Activated CD4-positive, alpha-beta T cell treated with anti-CD3 and anti-CD28 coated beads, Interleukin-2, amount 50 U/mL, for 16 hours (primary cell): ENCODE results near the gene APMAP.
A peak's percentile ranks its signal among the peaks of the same experiment; 100 is the strongest.

Experiments used
- DNase-seq: peaks from one replicate; pipeline ENCODE4 v3.0.0-alpha.2; 2020

The APMAP gene

DNA sequence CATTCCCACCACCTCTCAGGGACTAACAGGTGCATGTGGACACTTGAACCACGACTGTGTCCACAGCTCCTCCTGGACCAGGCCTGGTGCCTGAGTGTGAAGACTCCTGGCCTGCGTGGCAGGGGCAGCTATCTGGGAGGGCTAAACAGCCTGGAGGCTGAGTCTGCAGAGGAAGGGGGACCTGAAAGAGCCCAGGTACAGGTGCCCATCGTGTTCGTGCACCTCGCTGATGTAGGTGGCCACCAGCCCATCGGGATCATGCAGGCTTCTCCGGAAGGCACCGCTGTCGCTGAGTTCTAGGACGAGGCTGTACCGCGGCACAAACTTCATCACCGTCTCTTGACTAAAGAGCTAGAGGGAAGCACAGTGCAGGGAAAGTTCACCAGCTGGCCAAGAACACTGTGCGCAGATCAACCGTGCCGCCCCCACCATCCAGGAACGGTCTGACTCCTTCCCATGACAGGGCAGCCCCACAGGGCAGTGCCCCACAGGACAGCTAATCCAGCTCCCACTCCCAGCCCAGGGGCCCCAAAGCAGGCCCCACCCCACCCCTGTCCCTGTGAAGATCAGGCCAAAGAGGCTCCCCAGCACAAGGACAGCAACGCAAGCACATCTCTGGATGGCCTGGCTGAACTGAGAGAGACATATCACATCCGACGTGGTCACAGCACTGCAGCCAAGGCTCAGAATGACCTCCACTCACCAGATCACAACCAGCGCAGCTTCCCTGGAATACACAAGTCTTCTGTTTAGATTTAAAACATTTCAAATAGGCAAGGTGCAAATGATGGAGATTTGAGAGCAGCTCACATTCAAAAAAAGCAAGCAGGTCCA, 28.7 kb downstream of the APMAP start:
- DNase-seq = no peak

DNA sequence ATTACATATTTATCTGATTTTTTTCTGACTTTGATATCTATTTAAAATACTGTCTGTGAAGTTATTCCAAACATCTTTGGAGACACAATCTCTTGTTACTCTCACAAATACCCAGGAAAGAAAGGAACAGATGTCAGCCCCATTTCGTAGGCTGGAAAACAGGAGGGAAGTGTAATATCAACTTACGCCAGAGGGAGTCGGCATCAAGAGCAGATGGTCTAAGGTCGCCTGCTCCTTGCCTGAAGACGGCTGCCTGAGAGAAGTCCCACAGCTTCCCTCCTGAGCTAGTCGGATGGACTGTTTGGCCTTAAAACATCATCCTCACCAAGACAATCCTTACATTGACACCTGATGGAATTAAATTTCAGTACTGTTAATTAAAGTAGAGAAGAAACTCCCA, 30.0 kb downstream of the APMAP start:
- DNase-seq = no peak

DNA sequence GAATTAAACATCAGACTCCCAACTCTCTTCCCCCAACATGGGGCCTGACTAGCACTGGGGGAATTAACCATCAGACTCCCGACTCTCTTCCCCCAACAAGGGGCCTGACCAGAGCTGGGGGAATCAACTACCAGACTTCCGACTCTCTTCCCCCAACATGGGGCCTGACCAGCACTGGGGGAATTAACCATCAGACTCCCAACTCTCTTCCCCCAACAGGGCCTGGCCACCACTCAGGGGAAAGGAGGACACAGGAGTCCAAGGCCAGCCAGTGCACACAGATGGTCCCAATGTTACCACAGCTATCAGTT, 30.4 kb downstream of the APMAP start:
- DNase-seq = no peak

DNA sequence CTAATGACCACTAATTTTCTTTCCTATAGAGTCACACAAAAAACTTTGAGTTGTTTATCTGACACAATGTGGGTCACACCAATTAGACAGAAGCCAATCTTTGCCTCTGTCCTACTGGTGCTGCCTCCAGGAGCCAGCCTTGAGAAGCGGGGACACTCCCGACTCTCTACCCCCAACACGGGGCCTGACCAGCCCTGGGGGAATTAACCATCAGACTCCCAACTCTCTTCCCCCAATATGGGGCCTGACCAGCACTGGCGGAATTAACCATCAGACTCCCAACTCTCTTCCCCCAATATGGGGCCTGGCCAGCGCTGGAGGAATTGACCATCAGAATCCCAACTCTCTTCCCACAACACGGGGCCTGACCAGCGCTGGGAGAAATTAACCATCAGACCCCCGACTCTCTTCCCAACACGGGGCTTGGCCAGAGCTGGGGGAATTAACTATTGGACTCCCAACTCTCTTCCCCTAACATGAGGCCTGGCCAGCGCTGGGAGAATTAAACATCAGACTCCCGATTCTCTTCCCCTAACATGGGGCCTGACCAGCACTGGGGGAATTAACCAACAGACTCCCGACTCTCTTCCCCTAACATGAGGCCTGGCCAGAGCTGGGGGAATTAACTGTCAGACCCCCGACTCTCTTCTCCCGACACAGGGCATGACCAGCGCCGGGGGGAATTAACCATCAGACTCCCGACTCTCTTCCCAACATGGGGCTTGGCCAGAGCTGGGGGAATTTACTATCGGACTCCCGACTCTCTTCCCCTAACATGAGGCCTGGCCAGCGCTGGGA, 31.0 kb downstream of the APMAP start:
- DNase-seq = no peak

DNA sequence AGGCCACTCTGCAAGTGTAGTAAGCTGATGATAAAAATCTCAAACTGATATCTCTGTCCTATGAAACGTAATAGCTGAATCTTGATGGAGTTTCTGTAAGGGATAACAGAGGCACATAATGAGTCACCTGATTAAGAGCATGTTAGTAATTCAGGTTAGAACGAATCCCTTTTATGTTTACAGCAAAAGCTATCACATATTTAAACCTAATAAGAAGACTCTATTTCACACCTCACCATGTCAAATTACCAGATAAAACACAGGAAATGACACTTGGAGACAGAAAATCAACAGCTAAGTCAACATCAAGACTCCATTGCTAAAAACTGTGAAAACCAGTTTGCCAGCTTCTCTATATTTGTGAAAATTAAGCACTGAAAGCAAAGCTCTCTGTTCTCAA, 31.7 kb downstream of the APMAP start:
- DNase-seq = no peak

DNA sequence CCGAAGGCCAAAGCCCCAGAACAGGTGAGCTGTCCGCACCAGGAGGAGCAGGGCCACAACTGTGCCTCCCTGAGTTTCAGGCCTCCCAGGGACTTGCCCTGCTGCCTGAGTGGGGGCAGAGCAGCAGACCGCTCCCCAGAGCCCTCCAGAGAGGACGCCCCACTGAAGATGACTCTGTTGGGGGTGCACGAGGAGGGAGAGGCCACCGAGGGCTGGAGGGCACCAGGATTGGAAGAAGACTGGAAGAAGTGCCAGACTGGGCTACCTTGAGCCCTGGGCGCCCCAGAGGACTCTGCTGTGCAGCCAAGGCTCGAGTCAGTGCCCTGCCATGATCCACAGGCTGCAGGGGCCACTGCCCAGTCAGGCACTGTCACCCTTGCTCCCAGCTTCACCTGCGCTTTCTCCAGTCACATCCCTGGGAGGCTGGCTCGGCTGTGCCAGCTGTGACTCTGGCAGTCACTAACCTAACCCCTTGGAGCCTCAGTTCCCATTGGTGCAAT, 32.2 kb downstream of the APMAP start:
- no peak for DNase-seq

DNA sequence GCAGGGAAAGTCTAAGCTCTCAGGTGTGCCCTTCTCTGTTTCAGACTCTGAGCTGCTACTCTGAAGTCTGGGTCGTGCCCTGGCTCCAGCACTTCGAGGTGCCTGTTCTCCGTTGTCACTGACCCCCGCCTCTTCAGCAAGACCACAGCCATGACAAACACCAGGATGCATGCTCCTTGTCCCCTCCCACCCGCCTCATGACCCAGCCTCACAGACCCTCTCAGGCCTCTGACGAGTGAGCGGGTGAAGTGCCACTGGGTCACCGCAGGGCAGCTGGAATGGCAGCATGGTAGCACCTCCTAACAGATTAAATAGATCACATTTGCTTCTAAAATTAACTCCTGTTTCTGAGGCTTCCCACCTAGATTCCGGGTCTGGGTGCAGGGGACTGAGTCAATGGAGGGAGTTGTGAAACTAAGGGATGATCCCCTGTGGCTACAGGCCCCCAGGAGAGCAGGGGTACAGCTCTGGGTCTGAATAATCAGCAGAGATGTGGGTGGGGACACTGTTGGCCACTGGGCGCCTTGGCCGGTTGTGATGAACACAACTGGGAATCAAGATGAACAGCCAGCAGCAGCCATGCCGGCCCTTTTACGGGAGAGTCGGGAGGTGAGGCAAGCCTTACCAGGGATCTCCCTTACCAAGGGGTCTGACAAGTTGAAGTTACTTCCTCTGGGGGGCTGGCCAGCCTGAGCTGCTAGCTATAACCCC, 32.8 kb downstream of the APMAP start:
- DNase-seq = no peak

DNA sequence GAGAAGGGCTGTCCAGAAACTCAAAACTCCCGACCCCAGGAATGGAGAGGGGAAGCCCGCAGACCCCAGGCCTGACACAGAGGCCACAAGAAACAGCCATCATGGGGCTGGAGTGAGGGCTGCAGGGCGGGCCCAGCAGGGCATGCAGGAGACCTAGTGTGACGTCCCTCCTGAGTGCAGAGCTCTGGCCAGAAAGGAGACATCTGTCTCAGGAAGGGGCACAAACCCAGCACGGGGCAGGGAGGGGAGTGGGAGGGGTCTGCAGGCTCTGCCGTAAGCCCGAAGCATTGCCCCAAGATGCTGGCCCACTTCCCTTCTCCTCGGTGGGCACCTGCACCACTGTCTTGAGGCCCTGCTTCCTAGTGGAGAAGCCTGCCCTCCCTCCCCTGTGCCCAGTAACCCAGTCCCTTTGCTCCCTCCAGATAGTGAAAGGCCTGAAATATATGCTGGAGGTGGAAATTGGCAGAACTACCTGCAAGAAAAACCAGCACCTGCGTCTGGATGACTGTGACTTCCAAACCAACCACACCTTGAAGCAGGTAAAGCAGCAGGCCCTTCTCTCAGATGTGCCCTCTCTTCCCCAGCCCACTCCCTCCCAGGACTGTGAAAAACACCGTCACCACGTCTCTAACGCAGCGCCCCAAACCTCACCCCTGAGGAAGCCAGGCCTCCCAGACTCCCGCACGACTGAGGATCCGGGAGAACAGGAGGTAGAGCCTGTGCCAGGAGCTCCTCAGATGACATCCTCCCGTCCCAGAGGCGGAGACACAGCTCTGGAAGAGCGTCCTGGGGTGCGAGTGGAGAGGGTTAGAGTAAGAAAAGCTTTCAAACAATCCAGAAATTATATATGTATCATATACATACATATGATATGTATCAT, 33.8 kb downstream of the APMAP start:
- no peak for DNase-seq

DNA sequence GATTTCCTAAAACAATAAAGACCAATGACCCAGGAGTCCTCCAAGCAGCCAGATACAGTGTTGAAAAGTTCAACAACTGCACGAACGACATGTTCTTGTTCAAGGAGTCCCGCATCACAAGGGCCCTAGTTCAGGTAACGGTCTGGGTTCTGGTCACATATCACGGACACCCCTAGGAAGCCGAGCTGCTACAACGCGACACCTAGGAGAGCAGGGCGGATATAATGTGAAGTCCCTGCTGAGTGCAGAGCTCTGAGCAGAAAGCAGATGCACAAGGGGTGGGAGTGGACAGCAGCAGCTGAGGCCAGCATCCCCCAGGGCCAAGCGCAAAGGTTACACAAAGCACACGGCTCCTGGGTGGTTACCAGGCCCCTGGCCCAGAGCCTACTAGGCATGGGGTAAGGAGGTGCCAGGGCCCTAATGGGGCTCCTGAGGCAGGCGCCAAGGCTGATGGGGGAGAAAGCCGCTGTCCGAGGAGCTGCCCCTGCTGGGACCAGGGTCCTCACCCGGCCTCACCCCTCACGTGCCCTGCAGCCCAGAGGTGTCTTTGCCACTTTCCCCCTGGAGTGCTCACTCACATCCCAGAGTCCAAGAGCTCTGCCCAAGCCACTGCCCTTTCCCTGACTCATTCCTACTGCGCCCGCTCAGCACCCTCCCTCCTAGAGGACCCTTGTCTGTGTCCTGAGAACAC, 35.1 kb downstream of the APMAP start:
- no peak for DNase-seq

DNA sequence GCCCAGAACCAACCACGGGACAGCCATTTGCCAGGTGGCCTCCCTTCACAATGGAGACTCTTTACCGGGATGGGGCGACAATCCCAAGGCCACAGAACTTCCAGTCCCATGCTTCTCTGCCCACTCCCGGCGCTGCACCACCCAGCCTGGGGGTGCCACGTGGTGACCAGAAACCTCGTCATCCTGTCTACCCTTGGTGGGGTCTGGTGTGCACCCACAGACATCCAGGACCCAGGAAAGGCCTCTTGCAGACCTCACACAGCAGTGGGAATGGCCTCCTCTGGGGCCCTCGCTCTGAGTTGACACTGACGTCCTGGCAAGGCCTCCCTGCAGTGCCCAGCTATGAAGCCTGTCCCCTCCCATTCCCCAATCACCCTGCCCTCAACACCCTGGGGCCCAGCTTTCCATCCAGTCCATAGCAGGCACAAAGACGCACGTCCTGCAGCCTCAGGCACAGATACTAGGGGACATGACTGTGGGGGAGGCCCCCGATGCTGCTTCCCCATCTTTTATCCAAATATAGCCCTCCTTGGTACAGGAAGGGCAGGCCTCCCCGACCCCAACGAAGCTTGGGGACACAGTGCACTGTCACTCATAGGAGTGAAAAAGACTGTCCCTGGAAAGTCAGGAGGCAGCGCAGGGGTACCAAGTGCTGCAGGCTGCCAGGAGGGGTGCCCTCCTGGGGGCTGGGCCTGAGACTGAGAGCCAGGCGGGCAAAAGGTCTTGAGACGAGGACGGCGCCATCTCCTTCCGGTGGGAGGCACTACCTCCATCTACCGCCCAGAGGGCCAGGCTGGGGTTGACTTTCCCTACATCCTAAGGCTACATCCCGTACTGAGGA, 36.3 kb downstream of the APMAP start:
- no peak for DNase-seq

DNA sequence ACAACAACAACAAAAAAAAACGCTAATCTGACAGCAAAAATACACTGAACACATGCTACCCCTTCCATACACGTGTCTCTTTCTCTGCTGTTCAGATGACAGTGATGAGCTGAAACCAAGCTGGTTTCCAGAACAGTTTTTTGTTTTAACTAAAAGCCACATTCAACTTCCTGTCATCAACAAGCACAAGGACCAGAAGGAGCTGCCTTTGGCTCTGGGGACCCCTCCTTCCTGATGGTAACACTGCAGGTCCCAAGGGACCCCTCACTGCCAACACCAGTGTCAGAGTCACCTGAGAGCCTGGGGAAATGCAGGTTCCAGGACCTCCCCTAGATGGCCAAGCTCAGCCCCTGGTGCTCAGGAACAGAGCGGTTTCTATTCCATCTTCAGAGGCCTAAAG, 37.5 kb downstream of the APMAP start:
- DNase-seq = peak; percentile 62

DNA sequence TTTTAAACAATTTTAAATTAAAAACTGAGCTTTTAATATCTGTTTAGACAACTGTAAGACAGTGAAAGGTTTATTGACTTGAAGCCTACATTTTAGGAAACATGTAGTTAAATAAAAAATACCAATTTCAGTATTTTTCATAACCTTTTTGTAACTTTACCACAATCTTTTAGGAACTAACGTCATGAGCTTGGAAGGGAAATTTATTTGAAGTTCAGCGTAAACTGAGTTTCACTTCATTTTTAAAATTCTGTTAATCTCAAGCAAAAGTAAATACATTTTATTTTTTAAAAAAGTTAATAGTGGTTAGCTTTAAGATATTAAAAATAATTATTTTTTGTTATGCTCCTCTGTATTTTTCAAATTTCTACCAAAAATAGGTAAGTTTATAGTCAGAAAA, 38.0 kb downstream of the APMAP start:
- no peak for DNase-seq

DNA sequence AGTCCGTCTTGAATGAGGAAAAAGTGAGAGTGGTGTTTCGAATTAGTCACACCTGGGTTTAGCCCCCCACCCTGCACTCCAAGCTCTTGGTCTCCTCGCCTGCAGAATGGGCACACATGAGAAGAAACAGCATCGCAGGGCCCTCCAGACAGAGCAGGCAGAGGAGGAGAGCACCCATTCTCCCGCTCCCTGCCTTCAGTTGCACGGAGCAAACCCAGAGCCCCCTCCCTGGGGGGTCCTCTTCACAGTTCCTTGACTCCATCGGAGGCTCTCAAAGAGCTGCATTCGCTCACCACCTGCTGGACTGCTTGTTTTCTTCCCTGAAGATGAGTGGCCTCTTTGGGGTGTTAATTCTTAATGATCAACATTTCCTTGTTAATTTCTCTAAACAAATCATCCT, 38.4 kb downstream of the APMAP start:
- DNase-seq = no peak

DNA sequence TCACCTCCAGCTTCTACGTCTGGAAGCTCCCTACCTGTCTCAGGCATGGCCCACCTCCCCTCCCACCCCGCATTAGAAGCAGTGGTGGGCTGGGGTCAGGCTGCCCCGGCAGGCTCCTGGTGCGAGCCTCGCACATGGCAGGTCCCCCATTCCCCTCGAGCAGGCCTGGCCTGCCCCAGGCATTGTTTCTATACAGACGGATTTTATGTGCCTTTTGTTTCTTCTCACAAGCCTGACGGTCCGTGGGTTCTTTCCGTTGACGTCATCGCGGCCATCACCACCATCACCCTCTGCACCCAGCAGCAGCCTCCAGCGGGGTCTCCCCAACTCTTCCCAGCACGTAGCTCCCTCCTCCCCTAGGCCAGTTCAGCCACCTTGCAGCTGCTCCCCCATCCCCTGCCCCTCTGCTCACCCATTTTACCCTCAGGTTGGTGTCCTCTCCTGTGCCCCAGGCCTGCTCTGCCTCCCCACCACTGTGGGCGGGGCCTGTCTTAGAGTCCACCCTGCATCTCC, 38.9 kb downstream of the APMAP start:
- DNase-seq = no peak

DNA sequence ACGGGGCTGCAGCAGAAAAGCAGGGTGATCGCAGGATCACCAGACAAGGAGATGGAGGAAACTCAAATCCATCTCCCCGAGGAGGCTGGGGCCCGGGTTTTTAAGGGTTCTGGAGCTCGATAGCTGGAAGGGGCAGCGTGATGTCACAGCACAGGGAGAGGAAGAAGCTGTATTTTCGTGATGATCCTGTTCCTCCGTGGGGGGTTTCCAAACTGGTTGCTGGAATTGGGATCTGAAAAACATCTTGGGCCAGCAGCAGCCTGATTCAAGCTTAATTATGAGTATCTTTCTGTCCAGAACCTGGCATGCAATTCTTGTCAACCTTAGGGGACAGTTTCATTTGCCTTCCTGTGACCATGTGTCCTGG, 39.4 kb downstream of the APMAP start:
- no peak for DNase-seq

DNA sequence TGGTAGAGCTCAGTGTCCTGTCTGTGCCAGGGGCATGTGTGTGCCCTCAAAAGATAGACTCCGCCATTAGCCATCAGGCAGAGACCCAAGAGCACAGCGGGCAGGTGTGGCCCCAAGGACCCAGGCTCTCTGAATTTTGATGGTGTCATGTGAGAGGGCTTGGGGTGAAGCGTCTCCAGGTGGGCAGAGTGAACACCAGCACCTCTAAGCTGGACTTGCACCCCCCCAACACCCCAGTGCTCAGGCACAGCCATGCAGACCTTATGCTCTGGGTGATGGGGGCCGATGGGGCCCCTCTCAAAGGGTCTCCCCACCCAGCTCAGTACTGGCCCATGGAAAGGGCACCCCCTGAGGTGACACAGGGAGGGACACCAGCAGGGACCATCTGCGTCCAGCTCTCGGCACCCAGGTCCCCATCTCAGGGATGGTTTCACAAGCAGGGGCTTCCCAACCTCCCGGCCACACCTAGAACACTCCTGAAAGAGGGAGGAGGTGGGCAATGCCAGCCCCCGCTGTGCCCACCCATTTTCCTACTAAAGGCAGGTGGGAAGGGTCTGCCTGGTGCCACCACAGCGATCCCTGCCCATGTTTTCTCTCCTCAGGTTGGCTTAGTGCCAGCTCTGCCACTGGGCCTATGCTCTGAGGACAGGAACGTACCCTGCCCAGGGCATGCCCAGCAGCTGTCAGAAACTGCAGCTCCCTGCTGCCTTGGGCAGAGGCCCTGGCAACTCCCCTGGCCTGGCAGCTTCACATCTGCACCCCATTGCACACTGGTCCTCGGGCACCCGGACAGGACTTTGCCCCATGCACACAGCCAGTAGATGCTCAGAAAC, 40.0 kb downstream of the APMAP start:
- DNase-seq = no peak

DNA sequence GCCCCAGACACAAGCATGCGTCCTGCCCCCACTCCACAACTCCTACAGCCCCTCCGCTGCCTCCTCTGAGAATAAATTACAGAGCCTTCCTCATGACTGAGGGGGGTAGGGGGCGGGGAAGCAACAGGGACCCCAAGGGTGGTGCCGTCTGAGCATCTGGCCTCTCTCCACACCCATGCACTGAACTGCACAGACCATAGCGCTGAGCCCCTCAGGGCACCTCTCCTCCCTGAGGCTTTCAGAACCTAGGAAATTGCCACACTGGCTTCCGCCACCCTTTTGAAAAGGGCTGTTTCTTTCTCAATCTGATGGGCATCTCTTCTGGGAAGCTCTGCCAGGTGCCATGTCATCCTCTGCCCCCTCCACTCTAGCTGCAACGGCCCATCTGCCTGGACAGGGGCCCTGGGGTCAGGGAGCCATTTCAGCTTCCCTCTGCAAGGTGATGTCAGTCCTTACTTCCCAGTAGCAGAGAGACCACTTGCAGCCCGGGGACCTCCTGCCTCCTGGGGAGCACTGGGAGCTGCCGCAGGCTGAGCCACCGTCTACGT, 40.9 kb downstream of the APMAP start:
- DNase-seq = no peak

DNA sequence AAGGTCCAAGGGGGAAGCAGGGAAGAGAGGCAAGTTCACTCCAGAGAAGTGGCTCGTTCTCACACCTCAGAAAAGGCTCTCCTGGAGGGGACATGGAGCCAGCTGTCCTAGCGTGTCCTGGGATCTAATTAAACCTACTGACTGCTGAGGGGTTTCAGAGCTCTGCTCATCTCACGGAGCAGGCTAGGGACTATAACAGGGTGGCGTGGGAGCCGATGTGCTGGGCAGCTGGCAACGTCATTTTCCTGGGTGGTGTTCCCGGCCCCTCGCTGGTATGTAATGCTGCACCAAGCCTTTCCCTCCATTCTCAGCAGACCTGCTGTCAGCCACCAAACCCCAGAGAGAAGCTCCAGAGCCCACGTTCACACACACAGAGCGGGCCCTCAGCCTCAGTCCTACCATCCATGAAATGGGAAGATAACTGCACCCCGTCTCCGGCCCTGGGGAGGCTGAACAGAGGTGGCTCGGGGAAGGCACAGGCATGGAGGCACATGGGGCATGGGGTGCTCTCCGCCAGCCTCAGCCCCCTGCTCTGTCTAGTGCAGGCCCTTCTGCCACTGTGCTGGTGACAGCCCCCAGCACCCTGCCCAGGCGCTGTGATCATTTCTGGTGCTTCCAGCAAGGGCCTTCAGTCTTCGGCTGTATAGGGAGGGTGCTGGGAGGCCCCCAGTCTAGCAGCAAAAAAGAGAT, 41.6 kb downstream of the APMAP start:
- DNase-seq = no peak
